ENCODE data around the gene CCL18. TPM values are rescaled to one million over a fixed set of nuclear protein-coding genes. Genes with fewer than 3 reads are reported as not detected.

The CCL18 gene
- total and polyA plus RNA-seq, 5 donors from 2014 or later: not detected

DNA sequence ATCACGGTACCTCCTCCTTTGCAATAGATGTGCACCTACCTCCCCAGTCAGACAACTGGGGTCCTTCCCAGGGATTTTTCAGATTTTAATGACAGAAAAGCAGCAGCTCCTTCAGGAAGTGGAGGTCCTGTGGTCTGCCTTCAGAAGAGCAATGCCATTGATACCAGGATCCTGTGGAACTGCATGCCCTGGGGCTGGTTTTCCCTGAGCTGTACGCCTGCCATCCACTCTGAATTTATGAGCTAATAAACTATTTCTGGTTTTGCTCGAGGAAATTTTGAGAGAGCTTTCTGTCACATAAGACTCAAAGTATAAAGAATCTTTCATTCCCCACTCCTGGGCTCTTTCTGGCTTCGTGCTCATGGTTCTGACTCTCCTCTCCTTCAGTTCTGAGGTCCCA, 36.3 kb upstream of the CCL18 start:
- H3K27me3 ChIP-seq (ENCODE audit: control insufficient read depth, insufficient read depth, low read length): peaks cover 7% of the 10 kb centered on the region
- H3K27ac ChIP-seq (ENCODE audit: insufficient read depth, low read length, poor library complexity, severe bottlenecking): no peak overlapping the region
- Mint-ChIP-seq H3K4me3 (no peak overlapping the region), H3K27me3 (peaks cover 26% of the 10 kb centered on the region), H3K9me3 (peaks cover 0 to 2% (median 0%) of the 10 kb centered on the region in 7 donors), H3K36me3 (no peaks in the 10 kb centered on the region), H3K4me1 (no peaks in the 10 kb centered on the region), H3K27ac (no peak overlapping the region)
- DNase-seq (no peak), ATAC-seq (ENCODE audit: low read depth in 2 of 2) (no peak)
- H3K36me3 ChIP-seq (ENCODE audit: control insufficient read depth, insufficient read depth, low read length): no peaks in the 10 kb centered on the region
- no peak overlapping the region for H3K4me3 ChIP-seq (ENCODE audit: low read depth, low read length)
- H3K4me1 ChIP-seq (ENCODE audit: control insufficient read depth, insufficient read depth, low read length, poor library complexity, severe bottlenecking): no peaks in the 10 kb centered on the region
- no peaks in the 10 kb centered on the region for H3K9me3 ChIP-seq (ENCODE audit: control insufficient read depth in 2 of 2, low read length in 2 of 2)

DNA sequence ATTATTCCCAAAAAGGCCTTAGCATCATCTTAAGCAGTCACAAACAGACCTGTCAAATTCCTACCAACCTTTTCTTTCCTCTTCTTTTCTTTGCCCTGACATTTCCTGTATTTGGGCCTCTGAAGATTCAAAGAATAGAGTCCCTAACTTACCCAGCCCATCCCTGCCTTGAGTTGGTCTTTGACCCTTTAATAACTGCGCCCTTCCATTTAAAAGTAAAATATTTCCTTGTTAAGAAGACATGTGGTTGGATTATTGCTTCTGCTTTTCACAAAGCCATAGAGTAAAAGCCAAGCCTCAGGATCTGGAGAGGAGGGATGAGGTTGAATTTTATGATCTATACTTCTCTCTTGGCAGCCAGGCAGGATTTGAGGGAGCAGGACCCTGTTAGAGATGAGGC, 33.1 kb upstream of the CCL18 start:
- no peaks in the 10 kb centered on the region for H3K9me3 ChIP-seq (ENCODE audit: control insufficient read depth in 2 of 2, low read length in 2 of 2)
- Mint-ChIP-seq H3K27me3 (peaks cover 33% of the 10 kb centered on the region), H3K9me3 (peaks cover 0 to 2% (median 0%) of the 10 kb centered on the region in 7 donors), H3K4me3 (no peak overlapping the region), H3K27ac (no peak overlapping the region), H3K36me3 (no peaks in the 10 kb centered on the region), H3K4me1 (no peaks in the 10 kb centered on the region)
- H3K36me3 ChIP-seq (ENCODE audit: control insufficient read depth, insufficient read depth, low read length): no peaks in the 10 kb centered on the region
- ATAC-seq (ENCODE audit: low read depth in 2 of 2) (no peak), DNase-seq (no peak)
- no peak overlapping the region for H3K4me3 ChIP-seq (ENCODE audit: low read depth, low read length)
- H3K27ac ChIP-seq (ENCODE audit: insufficient read depth, low read length, poor library complexity, severe bottlenecking): no peak overlapping the region
- no peaks in the 10 kb centered on the region for H3K4me1 ChIP-seq (ENCODE audit: control insufficient read depth, insufficient read depth, low read length, poor library complexity, severe bottlenecking)
- H3K27me3 ChIP-seq (ENCODE audit: control insufficient read depth, insufficient read depth, low read length): peaks cover 11% of the 10 kb centered on the region

GRCh38 chr17:36034127-36034526, 29.9 kb upstream of the CCL18 start:
- no peaks in the 10 kb centered on the region for H3K36me3 Mint-ChIP-seq
- H3K9me3 ChIP-seq (ENCODE audit: control insufficient read depth in 2 of 2, low read length in 2 of 2): no peaks in the 10 kb centered on the region
- H3K4me1 Mint-ChIP-seq: no peaks in the 10 kb centered on the region
- peaks cover 6% of the 10 kb centered on the region for H3K27me3 ChIP-seq (ENCODE audit: control insufficient read depth, insufficient read depth, low read length)
- H3K4me1 ChIP-seq (ENCODE audit: control insufficient read depth, insufficient read depth, low read length, poor library complexity, severe bottlenecking): no peaks in the 10 kb centered on the region
- DNase-seq (no peak), ATAC-seq (ENCODE audit: low read depth in 2 of 2) (no peak)
- H3K4me3 Mint-ChIP-seq: no peak overlapping the region
- no peak overlapping the region for H3K4me3 ChIP-seq (ENCODE audit: low read depth, low read length)
- peaks cover 27% of the 10 kb centered on the region for H3K27me3 Mint-ChIP-seq
- H3K9me3 Mint-ChIP-seq: peaks cover 0 to 2% (median 0%) of the 10 kb centered on the region in 7 donors
- H3K36me3 ChIP-seq (ENCODE audit: control insufficient read depth, insufficient read depth, low read length): no peaks in the 10 kb centered on the region
- H3K27ac Mint-ChIP-seq: no peak overlapping the region
- H3K27ac ChIP-seq (ENCODE audit: insufficient read depth, low read length, poor library complexity, severe bottlenecking): no peak overlapping the region

- Mint-ChIP-seq H3K4me1 (no peaks in the 10 kb centered on the region), H3K27ac (no peak overlapping the region), H3K27me3 (peaks cover 22% of the 10 kb centered on the region), H3K9me3 (peaks cover 0 to 2% (median 0%) of the 10 kb centered on the region in 7 donors), H3K36me3 (no peaks in the 10 kb centered on the region), H3K4me3 (no peak overlapping the region)
- Histone ChIP-seq H3K4me3 (ENCODE audit: low read depth, low read length) (no peak overlapping the region), H3K27me3 (ENCODE audit: control insufficient read depth, insufficient read depth, low read length) (peaks cover 6% of the 10 kb centered on the region), H3K36me3 (ENCODE audit: control insufficient read depth, insufficient read depth, low read length) (no peaks in the 10 kb centered on the region), H3K4me1 (ENCODE audit: control insufficient read depth, insufficient read depth, low read length, poor library complexity, severe bottlenecking) (no peaks in the 10 kb centered on the region), H3K9me3 (ENCODE audit: control insufficient read depth in 2 of 2, low read length in 2 of 2) (no peaks in the 10 kb centered on the region), H3K27ac (ENCODE audit: insufficient read depth, low read length, poor library complexity, severe bottlenecking) (no peak overlapping the region)
- DNase-seq: no peak
- no peak for ATAC-seq (ENCODE audit: low read depth in 2 of 2)
Observed at GRCh38 chr17:36036235-36036634, 27.8 kb upstream of the CCL18 start.

- DNase-seq: no peak
- peaks cover 4% of the 10 kb centered on the region for H3K27me3 ChIP-seq (ENCODE audit: control insufficient read depth, insufficient read depth, low read length)
- H3K27ac Mint-ChIP-seq: no peak overlapping the region
- peaks cover 45% of the 10 kb centered on the region for H3K27me3 Mint-ChIP-seq
- H3K27ac ChIP-seq (ENCODE audit: insufficient read depth, low read length, poor library complexity, severe bottlenecking): no peak overlapping the region
- peaks cover 0 to 41% (median 6%) of the 10 kb centered on the region in 7 donors for H3K9me3 Mint-ChIP-seq
- no peak for ATAC-seq (ENCODE audit: low read depth in 2 of 2)
- H3K36me3 Mint-ChIP-seq: peaks cover 3% of the 10 kb centered on the region
- H3K9me3 ChIP-seq (ENCODE audit: control insufficient read depth in 2 of 2, low read length in 2 of 2): peaks cover 13 to 15% of the 10 kb centered on the region in 2 experiments
- H3K36me3 ChIP-seq (ENCODE audit: control insufficient read depth, insufficient read depth, low read length): no peaks in the 10 kb centered on the region
- no peaks in the 10 kb centered on the region for H3K4me1 ChIP-seq (ENCODE audit: control insufficient read depth, insufficient read depth, low read length, poor library complexity, severe bottlenecking)
- H3K4me1 Mint-ChIP-seq: no peaks in the 10 kb centered on the region
- no peak overlapping the region for H3K4me3 Mint-ChIP-seq
- no peak overlapping the region for H3K4me3 ChIP-seq (ENCODE audit: low read depth, low read length)
Observed at GRCh38 chr17:36048066-36048465, 16.0 kb upstream of the CCL18 start.

DNA sequence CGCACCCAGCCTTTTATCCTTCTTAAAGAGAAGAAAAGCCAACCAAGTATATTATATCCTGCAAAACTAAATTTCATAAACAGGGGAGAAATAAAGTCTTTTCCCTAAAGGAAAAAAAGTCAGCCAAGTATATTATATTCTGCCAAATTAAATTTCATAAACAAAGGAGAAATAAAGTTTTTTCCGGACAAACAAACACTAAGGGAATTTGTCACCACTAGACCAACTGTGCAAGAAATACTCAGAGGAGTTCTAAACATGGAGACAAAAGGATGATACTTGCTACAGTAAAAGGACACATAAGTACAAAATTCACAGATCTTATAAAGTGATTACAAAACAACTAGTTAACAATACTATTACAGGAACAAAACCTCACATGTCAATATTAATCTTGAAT, 14.4 kb upstream of the CCL18 start:
- H3K27me3 ChIP-seq (ENCODE audit: control insufficient read depth, insufficient read depth, low read length): peaks cover 4% of the 10 kb centered on the region
- no peak for DNase-seq
- Mint-ChIP-seq H3K9me3 (peaks cover 0 to 37% (median 7%) of the 10 kb centered on the region in 7 donors), H3K27ac (no peak overlapping the region), H3K4me3 (no peak overlapping the region), H3K27me3 (peaks cover 35% of the 10 kb centered on the region), H3K36me3 (peaks cover 3% of the 10 kb centered on the region), H3K4me1 (no peaks in the 10 kb centered on the region)
- no peaks in the 10 kb centered on the region for H3K36me3 ChIP-seq (ENCODE audit: control insufficient read depth, insufficient read depth, low read length)
- no peak for ATAC-seq (ENCODE audit: low read depth in 2 of 2)
- no peaks in the 10 kb centered on the region for H3K4me1 ChIP-seq (ENCODE audit: control insufficient read depth, insufficient read depth, low read length, poor library complexity, severe bottlenecking)
- no peak overlapping the region for H3K27ac ChIP-seq (ENCODE audit: insufficient read depth, low read length, poor library complexity, severe bottlenecking)
- no peak overlapping the region for H3K4me3 ChIP-seq (ENCODE audit: low read depth, low read length)
- H3K9me3 ChIP-seq (ENCODE audit: control insufficient read depth in 2 of 2, low read length in 2 of 2): peaks cover 13 to 15% of the 10 kb centered on the region in 2 experiments

- H3K9me3 ChIP-seq (ENCODE audit: control insufficient read depth in 2 of 2, low read length in 2 of 2): peaks cover 0 to 3% of the 10 kb centered on the region in 2 experiments
- peaks cover 3% of the 10 kb centered on the region for H3K36me3 Mint-ChIP-seq
- no peaks in the 10 kb centered on the region for H3K4me1 ChIP-seq (ENCODE audit: control insufficient read depth, insufficient read depth, low read length, poor library complexity, severe bottlenecking)
- no peak overlapping the region for H3K27ac ChIP-seq (ENCODE audit: insufficient read depth, low read length, poor library complexity, severe bottlenecking)
- H3K4me3 ChIP-seq (ENCODE audit: low read depth, low read length): no peak overlapping the region
- no peaks in the 10 kb centered on the region for H3K36me3 ChIP-seq (ENCODE audit: control insufficient read depth, insufficient read depth, low read length)
- H3K27ac Mint-ChIP-seq: no peak overlapping the region
- peaks cover 0 to 13% (median 4%) of the 10 kb centered on the region in 7 donors for H3K9me3 Mint-ChIP-seq
- no peaks in the 10 kb centered on the region for H3K27me3 ChIP-seq (ENCODE audit: control insufficient read depth, insufficient read depth, low read length)
- DNase-seq (no peak), ATAC-seq (ENCODE audit: low read depth in 2 of 2) (no peak)
- no peak overlapping the region for H3K4me3 Mint-ChIP-seq
- H3K27me3 Mint-ChIP-seq: peaks cover 24% of the 10 kb centered on the region
- no peaks in the 10 kb centered on the region for H3K4me1 Mint-ChIP-seq
Observed at GRCh38 chr17:36055171-36055570, 8.9 kb upstream of the CCL18 start.

DNA sequence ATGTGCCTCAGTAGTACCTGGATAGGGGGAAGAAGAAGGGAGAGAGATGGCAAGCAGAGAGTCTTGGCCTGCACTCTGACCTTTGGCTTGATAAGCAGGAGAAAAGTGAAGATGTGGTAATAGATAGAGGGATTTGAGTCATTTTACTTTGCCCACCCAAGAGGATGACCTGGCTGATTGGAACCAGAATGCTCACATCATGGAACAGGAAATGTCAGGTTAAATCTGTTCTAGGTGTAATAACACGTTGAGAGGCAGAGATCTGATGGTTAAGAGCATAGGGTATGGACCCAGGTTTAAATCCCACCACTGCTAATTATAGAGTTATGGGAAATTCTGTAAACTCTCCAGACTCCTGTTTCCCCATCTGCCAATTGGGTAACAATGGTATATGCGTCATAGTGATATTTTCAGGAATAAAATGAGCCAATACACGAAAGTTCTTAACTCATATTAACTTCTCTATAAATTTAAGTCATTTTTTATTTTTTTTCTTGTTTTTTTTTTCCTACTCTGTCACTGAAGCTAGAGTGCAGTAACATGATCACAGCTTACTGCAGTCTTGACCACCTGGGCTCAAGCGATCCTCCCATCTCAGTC, 8.1 kb upstream of the CCL18 start:
- no peak overlapping the region for H3K4me3 ChIP-seq (ENCODE audit: low read depth, low read length)
- DNase-seq (no peak), ATAC-seq (ENCODE audit: low read depth in 2 of 2) (no peak)
- H3K27ac ChIP-seq (ENCODE audit: insufficient read depth, low read length, poor library complexity, severe bottlenecking): no peak overlapping the region
- no peaks in the 10 kb centered on the region for H3K27me3 ChIP-seq (ENCODE audit: control insufficient read depth, insufficient read depth, low read length)
- Mint-ChIP-seq H3K36me3 (peaks cover 3% of the 10 kb centered on the region), H3K27me3 (peaks cover 16% of the 10 kb centered on the region), H3K9me3 (peaks cover 0 to 10% (median 3%) of the 10 kb centered on the region in 7 donors), H3K27ac (no peak overlapping the region), H3K4me1 (no peaks in the 10 kb centered on the region), H3K4me3 (no peak overlapping the region)
- no peaks in the 10 kb centered on the region for H3K4me1 ChIP-seq (ENCODE audit: control insufficient read depth, insufficient read depth, low read length, poor library complexity, severe bottlenecking)
- H3K36me3 ChIP-seq (ENCODE audit: control insufficient read depth, insufficient read depth, low read length): no peaks in the 10 kb centered on the region
- peaks cover 0 to 1% of the 10 kb centered on the region in 2 experiments for H3K9me3 ChIP-seq (ENCODE audit: control insufficient read depth in 2 of 2, low read length in 2 of 2)

Measured in CD4-positive, CD25-positive, alpha-beta regulatory T cell (primary cell).